DMS153 treated with DMSO at 0.1 percent for 48 hours (cell line): ENCODE data around the gene MMP27.
"Not testable (repeated sequence)": the region's sequence is repeated elsewhere in the genome, so short reads cannot be mapped to it uniquely, and the experiment has no call there.

Experiments
- DNase-seq: peaks from one replicate; lab custom pipeline; 2025; ENCODE audit not compliant: unreplicated experiment; lab: John Stamatoyannopoulos, UW

The MMP27 gene

GRCh38 chr11:102705626-102706025 is at the start of gene MMP27:
MMP27 (minus strand) TSS chr11:102705769; CDS start chr11:102705714, 55 bp downstream.
- DNase-seq = no peak

GRCh38 chr11:102753267-102753666 is 47.7 kb upstream of the MMP27 start:
- DNase-seq = no peak

DNA sequence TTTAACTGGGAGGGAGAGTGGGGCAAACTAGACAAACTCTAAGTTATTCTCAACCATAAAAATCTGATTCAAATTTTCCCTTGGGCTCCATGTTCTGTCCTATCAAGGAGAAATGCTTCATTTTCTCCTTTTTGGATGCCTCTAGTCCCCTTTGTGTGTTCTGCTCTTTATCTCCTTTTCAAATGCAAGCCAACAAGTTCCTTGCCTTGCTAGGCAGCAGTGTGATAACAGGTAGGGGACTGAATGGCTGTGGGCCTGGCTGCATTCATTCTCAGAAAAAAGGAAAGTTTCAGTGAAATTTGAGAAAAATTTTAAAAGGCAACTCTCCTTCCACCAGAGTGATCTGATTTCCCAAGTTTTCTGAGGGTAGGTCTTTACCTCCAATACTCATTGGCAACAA is 46.1 kb upstream of the MMP27 start:
- DNase-seq = no peak

GRCh38 chr11:102749101-102749722 is 43.6 kb upstream of the MMP27 start:
- DNase-seq = no peak

DNA sequence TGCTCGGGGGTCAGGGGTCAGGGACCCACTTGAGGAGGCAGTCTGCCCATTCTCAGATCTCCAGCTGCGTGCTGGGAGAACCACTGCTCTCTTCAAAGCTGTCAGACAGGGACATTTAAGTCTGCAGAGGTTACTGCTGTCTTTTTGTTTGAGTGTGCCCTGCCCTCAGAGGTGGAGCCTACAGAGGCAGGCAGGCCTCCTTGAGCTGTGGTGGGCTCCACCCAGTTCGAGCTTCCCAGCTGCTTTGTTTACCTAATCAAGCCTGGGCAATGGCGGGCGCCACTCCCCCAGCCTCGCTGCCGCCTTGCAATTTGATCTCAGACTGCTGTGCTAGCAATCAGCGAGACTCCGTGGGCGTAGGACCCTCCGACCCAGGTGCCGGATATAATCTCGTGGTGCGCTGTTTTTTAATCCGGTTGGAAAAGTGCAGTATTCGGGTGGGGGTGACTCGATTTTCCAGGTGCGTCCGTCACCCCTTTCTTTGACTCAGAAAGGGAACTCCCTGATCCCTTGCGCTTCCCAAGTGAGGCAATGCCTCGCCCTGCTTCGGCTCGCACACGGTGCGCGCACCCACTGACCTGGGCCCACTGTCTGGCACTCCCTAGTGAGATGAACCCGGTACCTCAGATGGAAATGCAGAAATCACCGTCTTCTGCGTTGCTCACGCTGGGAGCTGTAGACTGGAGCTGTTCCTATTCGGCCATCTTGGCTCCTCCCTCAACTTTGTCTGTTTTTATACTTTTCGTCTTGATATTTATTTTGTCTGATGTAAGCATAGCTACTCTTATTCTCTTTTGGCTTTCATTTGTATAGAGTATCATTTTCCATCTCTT is 41.4 kb upstream of the MMP27 start:
- DNase-seq = peak; percentile 8

- no peak for DNase-seq
Observed at GRCh38 chr11:102734650-102735049, 29.1 kb upstream of the MMP27 start.

DNA sequence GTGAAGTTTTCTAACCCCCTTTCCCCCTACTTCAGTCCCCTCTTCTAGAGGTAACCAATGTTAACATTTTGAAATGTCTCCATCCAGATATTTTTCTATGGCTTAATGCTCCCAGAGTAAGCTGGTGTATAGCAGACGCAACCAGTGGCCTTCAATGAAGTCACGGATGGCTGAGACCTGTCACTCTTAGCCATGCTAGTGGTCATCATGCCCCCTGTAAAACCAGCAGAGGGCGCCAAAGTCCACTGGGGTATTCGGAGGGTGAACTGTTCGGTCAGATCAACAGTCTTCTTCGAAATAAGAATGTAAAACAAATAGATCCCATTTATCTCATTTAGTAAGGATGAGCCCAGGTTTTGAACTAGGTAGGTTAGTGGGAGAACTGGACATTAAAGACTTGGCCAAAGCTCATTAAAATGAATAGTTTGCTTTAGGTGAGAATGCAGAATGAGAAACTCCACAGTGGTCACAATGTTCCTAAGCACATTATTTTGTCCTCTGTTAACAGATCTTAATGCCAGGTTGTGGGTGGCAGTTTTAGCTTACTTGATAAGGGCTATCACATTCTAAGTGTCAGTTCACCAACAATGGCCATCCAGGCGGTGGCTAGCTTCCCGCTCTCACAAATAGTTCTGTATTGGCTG is 27.8 kb upstream of the MMP27 start:
- peak; percentile 86 for DNase-seq

- DNase-seq = not testable (repeated sequence)
Observed at GRCh38 chr11:102730944-102731343, 25.4 kb upstream of the MMP27 start.

- no peak for DNase-seq
Observed at GRCh38 chr11:102729849-102730815, 24.6 kb upstream of the MMP27 start.

DNA sequence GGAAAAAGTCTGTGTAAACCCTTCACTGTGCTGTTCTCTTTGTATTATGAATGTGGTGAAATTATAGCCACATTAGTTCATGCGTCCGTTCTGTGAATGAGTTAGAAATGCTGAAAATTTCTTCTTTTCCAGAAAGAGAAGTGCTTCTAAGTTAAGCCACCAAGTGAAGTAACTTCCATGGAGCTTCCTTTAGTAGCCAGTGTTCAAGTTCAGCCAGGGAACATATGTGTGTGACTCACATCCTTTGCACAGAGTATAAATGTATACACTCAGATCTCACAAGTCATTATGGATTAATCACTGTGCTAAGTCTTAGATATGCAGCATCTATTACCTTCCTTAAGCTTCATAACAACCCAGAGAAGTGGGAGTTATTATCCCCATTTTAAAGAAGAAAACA is 22.3 kb upstream of the MMP27 start:
- no peak for DNase-seq

- no peak for DNase-seq
Observed at GRCh38 chr11:102724904-102725500, 19.4 kb upstream of the MMP27 start, which contains the start of gene MMP8. MMP8 (minus strand) TSS chr11:102724954; CDS start chr11:102724855, 99 bp downstream.

GRCh38 chr11:102722821-102723220 is 17.3 kb upstream of the MMP27 start:
- DNase-seq = no peak

DNA sequence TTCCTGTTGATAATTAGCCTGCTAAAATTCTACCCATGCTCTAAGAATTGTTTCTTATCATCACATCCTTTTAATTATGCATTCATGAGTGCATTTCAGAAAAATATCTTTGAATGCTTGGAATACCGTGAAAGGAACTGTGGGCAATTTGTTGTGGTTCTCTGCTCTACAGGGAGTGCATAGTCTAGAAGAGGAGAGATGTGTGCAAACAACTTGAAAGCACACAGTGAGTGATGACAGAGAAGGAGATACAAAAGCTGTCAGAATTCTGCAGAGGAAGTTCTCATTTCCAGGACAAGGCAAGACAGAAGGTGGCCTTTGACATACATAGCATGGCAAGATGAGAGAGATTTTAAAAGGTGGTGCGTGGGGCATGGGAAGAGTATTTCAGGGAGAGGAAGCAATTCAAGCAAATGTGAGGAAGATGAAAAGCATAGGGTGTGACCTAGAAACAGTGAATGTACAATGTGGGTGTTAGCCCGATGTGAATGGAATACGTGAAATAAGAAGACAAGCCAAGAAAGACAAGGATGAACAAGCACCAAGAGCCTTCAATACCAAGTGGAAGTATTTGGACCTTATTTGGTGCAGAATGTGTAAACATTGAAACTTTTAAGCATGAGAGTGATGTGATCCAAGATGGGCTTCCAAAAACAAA is 14.2 kb upstream of the MMP27 start:
- DNase-seq = no peak

- no peak for DNase-seq
Observed at GRCh38 chr11:102717280-102717679, 11.7 kb upstream of the MMP27 start.

DNA sequence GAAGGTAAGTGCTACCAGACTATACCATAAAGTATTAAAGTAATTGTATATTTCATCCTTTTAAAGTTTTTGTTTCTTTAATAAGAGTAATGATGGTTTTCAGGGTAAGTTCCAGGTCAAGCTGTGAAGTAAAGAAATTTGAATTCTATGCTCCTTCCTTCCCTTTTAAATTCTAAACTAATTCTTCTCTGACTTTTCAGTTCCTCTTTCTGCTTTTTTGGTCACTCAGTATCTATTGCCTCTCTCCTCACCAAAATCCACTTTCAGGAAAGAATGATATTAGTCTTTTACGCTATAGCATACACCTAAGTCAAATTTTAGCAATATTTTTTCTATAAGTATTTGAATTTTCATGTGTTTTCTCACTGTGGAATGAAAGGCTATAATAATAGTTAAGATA is 11.0 kb upstream of the MMP27 start:
- DNase-seq = no peak

DNA sequence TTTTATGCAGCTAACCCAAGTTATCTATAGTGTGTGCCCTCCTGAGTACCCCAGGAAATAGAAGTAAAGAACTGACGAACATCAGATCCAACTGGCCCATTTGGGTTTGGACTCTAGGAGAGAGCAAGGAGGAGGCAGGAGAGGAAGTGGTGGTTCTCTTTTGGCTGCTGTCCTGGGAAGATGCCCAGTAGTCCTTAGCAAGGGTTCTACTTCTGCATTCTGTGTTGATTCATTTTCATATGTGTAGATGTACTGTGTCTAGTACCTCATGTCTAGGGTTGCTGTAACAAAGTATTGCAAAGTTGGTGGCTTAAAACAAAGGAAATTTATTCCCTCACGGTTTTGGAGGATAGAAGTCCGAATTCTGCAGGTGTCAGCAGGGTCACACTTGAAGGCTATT is 6.6 kb upstream of the MMP27 start:
- DNase-seq = no peak

- no peak for DNase-seq
Observed at GRCh38 chr11:102709201-102709945, 3.8 kb upstream of the MMP27 start.

DNA sequence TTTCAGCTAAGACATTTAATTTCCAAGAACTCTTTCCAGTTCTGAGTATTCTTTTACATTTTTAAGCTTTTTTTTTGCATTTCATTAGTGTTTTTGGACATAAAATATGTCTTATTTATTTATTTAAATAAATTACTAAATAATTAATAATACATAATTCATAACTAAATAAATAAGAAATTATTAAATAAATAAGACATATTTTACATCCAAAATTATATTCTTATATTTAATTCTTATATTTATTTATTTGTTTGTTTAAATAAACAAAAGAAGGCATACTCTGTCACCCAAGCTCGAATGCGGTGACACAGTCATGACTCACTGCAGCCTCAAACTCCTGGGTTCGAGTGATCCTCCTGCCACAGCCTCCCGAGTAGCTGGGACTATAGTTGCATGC is 3.1 kb upstream of the MMP27 start:
- no peak for DNase-seq

DNA sequence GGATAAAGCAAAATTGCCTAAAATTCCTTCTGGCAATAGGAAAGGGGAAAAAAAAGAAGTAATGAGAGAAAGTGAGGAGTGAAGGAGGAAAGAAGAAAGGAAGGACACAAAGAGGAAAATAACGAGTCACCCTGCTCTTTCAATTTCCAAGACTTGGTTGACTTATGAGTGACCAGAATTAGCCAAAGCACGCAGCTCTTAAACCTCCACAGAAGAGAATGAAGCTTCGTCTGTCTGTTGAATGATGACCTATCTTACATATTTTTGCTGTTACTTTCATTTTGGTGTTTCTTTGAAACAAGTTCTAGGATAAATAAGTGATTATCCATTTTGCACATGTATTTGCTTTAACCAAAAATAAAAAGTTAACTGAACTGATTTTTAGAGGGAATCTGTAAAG is 728 bp downstream of the MMP27 start:
- no peak for DNase-seq
